Omental fat pad (tissue), 4 donors: Measurements from ENCODE around the gene UCK2. TPM values are rescaled to one million over a fixed set of nuclear protein-coding genes. Genes with fewer than 3 reads are reported as not detected.

ENCODE experiments used
- ATAC-seq: fragments of 150-250 bp; one replicate; pipeline ENCODE4 v1.9.1; 2016; ENCODE audit warnings: mild to moderate bottlenecking, moderate library complexity; ENCODE audit not compliant: low FRiP score
- DNase-seq: peaks from one replicate; pipeline ENCODE4 v3.0.0-alpha.2; 2019; ENCODE audit warnings: low spot score
- CTCF ChIP-seq, 3 donors: fragments of 450-650 bp; IDR thresholded peaks; one replicate each; pipeline ENCODE4 v1.5.1; 2016 to 2017; ENCODE audit warnings: antibody characterized with exemption in 3 of 3, mild to moderate bottlenecking in 3 of 3, moderate library complexity in 2 of 3
- total RNA-seq, 4 donors: library from RNA; depleted of rRNA; stranded (reverse); fragments of >200 nt; gene quantifications; one replicate each; pipeline ENCODE4 v1.1.0, GENCODE V29; 2016

The UCK2 gene
- total RNA-seq, 4 donors from 2014 or later, result 19.3 to 93.9 (median 22.3) TPM

GRCh38 chr1:165877411-165877810 lies 50.0 kb downstream of the UCK2 start:
- DNase-seq, result no peak
- TF ChIP-seq CTCF (IDR thresholded peaks at IDR 0.05), result no peak
- ATAC-seq, result no peak

DNA sequence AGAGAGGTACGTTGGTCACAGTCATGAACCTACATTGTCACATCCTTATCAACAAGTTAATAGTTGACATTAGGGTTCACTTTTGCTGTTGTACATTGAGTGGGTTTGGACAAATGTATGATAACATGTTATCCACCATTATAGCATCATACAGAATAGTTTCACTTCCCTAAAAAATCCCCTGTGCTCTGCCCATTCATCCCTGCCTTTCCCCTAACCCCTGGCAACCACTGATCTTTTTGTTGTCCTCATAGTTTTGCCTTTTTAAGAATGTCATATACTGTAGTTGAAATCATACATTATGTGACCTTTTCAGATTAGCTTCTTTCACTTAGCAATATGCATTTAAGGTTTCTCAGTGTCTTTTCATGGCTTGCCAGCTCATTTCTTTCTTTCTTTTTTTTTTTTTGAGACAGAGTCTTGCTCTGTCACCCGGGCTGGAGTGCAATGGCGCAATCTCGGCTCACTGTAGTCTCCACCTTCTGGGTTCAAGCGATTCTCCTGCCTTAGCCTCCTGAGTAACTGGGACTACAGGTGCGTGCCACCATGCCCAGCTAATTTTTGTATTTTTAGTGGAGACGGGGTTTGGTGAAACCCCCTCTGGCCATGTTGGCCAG lies 50.6 kb downstream of the UCK2 start:
- TF ChIP-seq CTCF (IDR thresholded peaks at IDR 0.05), result no peak
- no peak for ATAC-seq
- no peak for DNase-seq

- DNase-seq, result no peak
- TF ChIP-seq CTCF (IDR thresholded peaks at IDR 0.05), result no peak
- ATAC-seq, result no peak
Observed at GRCh38 chr1:165879946-165880345, 52.5 kb downstream of the UCK2 start.

DNA sequence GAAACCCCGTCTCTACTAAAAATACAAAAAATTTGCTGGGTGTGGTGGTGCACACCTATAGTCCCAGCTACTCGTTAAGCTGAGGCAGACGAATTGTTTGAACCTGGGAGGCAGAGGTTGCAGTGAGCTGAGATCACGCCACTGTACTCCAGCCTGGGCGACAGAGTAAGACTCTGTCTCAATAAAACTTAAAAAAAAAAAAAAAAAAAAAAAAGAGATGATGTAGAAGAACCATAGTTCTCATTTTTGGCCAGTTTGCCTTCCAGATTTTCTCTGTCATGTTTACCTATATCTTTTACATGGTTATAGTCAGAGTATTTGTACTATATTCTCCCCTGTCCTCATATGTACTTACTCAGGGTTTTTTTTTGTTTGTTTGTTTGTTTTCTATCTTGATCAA lies 53.6 kb downstream of the UCK2 start:
- ATAC-seq (no peak), DNase-seq (no peak)
- TF ChIP-seq CTCF (IDR thresholded peaks at IDR 0.05), result no peak

- no peak for TF ChIP-seq CTCF (IDR thresholded peaks at IDR 0.05)
- ATAC-seq (no peak), DNase-seq (no peak)
Observed at GRCh38 chr1:165882168-165882837, 54.9 kb downstream of the UCK2 start.

DNA sequence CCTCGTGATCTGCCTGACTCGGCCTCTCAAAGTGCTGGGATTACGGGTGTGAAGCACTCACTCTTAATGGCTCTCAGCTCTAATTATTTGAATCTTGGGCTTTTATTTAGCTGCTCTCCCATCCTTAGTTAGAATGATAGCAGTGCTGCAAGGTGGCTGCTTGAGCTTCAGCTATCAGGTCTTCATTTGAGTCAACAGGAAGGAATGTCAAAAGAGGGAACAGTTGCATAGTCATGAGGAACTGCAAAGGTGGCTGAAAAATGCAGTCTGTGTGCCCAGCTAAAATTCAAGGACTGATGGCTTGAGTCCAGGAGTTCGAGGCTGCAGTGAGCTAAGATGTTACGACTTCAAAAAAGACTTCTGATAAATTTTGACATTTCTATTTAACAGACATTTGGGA lies 55.6 kb downstream of the UCK2 start:
- no peak for ATAC-seq
- TF ChIP-seq CTCF (IDR thresholded peaks at IDR 0.05), result no peak

More for the DNA sequence above, 55.6 kb downstream of the UCK2 start:
- DNase-seq, result no peak
